GM12878 (cell line): ENCODE data around the gene EIF1AX. TPM values are rescaled to one million over a fixed set of nuclear protein-coding genes. Genes with fewer than 3 reads are reported as not detected.

ENCODE experiments used
- CBX3 ChIP-seq: fragments of 200-600 bp; sonication (generic); IDR thresholded peaks from 2 replicates; pipeline ENCODE4 v1.6.1; 2016; ENCODE audit warnings: low read depth, borderline replicate concordance
- CBX5 ChIP-seq: sonication (generic); IDR thresholded peaks from 2 replicates; pipeline ENCODE4 v1.6.1; 2016; ENCODE audit warnings: low read depth, moderate library complexity, mild to moderate bottlenecking, inconsistent platforms
- IKZF2 ChIP-seq, 2 experiments: fragments of 450-650 bp; IDR thresholded peaks; 2 replicates each; pipeline ENCODE4 v1.6.1; 2017; ENCODE audit warnings: mild to moderate bottlenecking in 2 of 2, moderate library complexity in 2 of 2
- KDM1A ChIP-seq: fragments of 200-600 bp; sonication (generic); IDR thresholded peaks from 2 replicates; pipeline ENCODE4 v1.6.1; 2016; ENCODE audit warnings: borderline replicate concordance
- NKRF ChIP-seq: fragments of 450-650 bp; conservative IDR thresholded peaks from 2 replicates; pipeline ENCODE4 v1.6.1; 2017; ENCODE audit warnings: mild to moderate bottlenecking, moderate library complexity
- RELA ChIP-seq: fragments of 450-650 bp; IDR thresholded peaks from 2 replicates; pipeline ENCODE4 v1.8.0; 2014; ENCODE audit warnings: borderline replicate concordance; ENCODE audit not compliant: partially characterized antibody
- SUPT20H ChIP-seq: IDR thresholded peaks from 2 replicates; pipeline ENCODE4 v1.6.1; 2011; ENCODE audit warnings: low read depth, mild to moderate bottlenecking, low read length, moderate library complexity, borderline replicate concordance; ENCODE audit not compliant: control insufficient read depth
- TCF7 ChIP-seq: IDR thresholded peaks from 2 replicates; pipeline ENCODE4 v1.6.1; 2014; ENCODE audit warnings: antibody characterized with exemption, borderline replicate concordance
- ZBED1 ChIP-seq: IDR thresholded peaks from 2 replicates; pipeline ENCODE4 v1.6.1; 2016; ENCODE audit warnings: borderline replicate concordance
- ZBTB33 ChIP-seq: fragments of 450-650 bp; IDR thresholded peaks from 2 replicates; pipeline ENCODE4 v1.6.1; 2017; ENCODE audit warnings: mild to moderate bottlenecking
- ZBTB40 ChIP-seq: fragments of 450-650 bp; IDR thresholded peaks from 2 replicates; pipeline ENCODE4 v1.6.1; 2016; ENCODE audit warnings: mild to moderate bottlenecking, moderate library complexity, borderline replicate concordance
- ZNF687 ChIP-seq: fragments of 450-650 bp; IDR thresholded peaks from 2 replicates; pipeline ENCODE4 v1.6.1; 2017; ENCODE audit warnings: mild to moderate bottlenecking, moderate library complexity
- polyA plus RNA-seq, 11 experiments: library from polyadenylated mRNA; depleted of rRNA in 4 of 11; unstranded in 6 of 11; stranded (reverse) in 5 of 11; fragments of >200 nt; fragmentation: Nextera tagmentation in 4 of 11; fragmentation: Illumina TruSeq in 1 of 11; extraction: Ambion mirVana in 4 of 11; extraction: Trizol in 1 of 11; gene quantifications; 1 replicate in 1 of 11; 2 replicates in 10 of 11; pipeline versions ENCODE4 v1.2.1 to v1.2.3, GENCODE V29; 2011 to 2016; ENCODE audit warnings: inconsistent platforms in 2 of 11, missing spikeins in 2 of 11, low read depth in 1 of 11
- total RNA-seq, 4 experiments: library from RNA; depleted of rRNA in 3 of 4; stranded (reverse); fragments of >200 nt in 3 of 4; fragmentation: Illumina TruSeq in 1 of 4; extraction: Trizol in 1 of 4; gene quantifications; 2 replicates each; pipeline versions ENCODE4 v1.2.1 to v1.2.3, GENCODE V29; 2013 to 2021

EIF1AX gene
- total and polyA plus RNA-seq, 10 of the 15 experiments (the other 5 are each of a cell fraction or from before 2014, with no cell fraction given) = 51.2 to 251 (median 86.6) TPM

- TF ChIP-seq ZBTB40 (no peak), ZBTB33 (no peak), SUPT20H (no peak), RELA (peak; percentile 41), NKRF (peak; percentile 84), ZBED1 (no peak), CBX5 (no peak), TCF7 (no peak), IKZF2 (IDR thresholded peaks at IDR 0.05) (no peak), ZNF687 (no peak; the same call in none of the 2 replicates), CBX3 (no peak), KDM1A (no peak)
Observed at GRCh38 chrX:20141281-20142220, at the start of gene EIF1AX (continued).
